Measurements from ENCODE around the gene KLHL15.
"Not testable (repeated sequence)": the region's sequence is repeated elsewhere in the genome, so short reads cannot be mapped to it uniquely, and the experiment has no call there.

Gene KLHL15, protein sequence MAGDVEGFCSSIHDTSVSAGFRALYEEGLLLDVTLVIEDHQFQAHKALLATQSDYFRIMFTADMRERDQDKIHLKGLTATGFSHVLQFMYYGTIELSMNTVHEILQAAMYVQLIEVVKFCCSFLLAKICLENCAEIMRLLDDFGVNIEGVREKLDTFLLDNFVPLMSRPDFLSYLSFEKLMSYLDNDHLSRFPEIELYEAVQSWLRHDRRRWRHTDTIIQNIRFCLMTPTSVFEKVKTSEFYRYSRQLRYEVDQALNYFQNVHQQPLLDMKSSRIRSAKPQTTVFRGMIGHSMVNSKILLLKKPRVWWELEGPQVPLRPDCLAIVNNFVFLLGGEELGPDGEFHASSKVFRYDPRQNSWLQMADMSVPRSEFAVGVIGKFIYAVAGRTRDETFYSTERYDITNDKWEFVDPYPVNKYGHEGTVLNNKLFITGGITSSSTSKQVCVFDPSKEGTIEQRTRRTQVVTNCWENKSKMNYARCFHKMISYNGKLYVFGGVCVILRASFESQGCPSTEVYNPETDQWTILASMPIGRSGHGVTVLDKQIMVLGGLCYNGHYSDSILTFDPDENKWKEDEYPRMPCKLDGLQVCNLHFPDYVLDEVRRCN

GRCh38 chrX:24027086-24027485 is at the start of gene KLHL15:
TSS of gene KLHL15 (minus strand) at chrX:24027186. CDS start at chrX:24006693, 20,493 bp downstream.
- TF ChIP-seq CTCF (IDR thresholded peaks at IDR 0.05; ENCODE audit: low read depth, low read length) = no peak
- peak within 1 kb of the TSS; percentile 63 to 68 for H3K4me3 ChIP-seq (replicated peaks in 1 of 2; ENCODE audit: low read depth in 2 of 2, low read length in 2 of 2)
- DNase-seq (ENCODE audit: low read depth in 2 of 2) = no peak

- DNase-seq (ENCODE audit: low read depth in 2 of 2) = no peak
- H3K4me3 ChIP-seq (replicated peaks in 1 of 2; ENCODE audit: low read depth in 2 of 2, low read length in 2 of 2) = no peak overlapping the region
- no peak for TF ChIP-seq CTCF (IDR thresholded peaks at IDR 0.05; ENCODE audit: low read depth, low read length)
Measured at GRCh38 chrX:24069877-24070276, 42.9 kb upstream of the KLHL15 start.

DNA sequence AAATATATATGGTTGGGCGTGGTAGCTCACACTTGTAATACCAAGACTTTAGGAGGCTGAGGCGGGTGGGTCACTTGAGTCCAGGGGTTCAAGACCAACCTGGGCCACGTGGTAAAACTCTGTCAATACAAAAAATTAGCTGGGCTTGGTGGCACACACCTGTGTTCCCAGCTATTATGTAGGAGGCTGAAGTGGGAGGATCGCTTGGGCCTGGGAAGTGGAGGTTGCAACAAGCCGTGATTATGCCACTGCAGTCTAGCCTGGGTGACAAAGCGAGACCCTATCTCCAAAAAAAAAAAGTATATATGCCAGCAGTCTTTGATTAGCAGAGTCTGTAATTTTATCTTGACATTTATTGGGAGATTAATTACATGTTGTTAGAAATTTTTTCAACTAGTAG is 36.5 kb upstream of the KLHL15 start:
- H3K4me3 ChIP-seq (replicated peaks in 1 of 2; ENCODE audit: low read depth in 2 of 2, low read length in 2 of 2) = no peak overlapping the region
- TF ChIP-seq CTCF (IDR thresholded peaks at IDR 0.05; ENCODE audit: low read depth, low read length) = no peak
- no peak for DNase-seq (ENCODE audit: low read depth in 2 of 2)

DNA sequence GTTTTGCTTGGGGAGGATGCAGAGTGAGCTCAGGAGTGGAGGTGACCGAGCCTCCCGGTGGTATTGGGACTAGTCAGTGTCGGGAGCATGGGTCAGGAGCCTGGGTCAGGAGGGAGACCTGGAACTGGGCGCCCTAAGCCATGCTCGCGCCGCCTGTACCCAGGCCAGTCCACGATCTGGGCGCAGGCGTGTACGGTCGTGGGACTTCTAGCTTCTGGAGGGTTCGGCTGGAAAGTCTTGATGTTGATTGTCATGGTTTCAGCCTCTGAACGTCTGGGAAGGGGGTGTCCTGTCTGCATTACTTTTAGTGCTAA is 28.0 kb upstream of the KLHL15 start:
- no peak for DNase-seq (ENCODE audit: low read depth in 2 of 2)
- H3K4me3 ChIP-seq (replicated peaks in 1 of 2; ENCODE audit: low read depth in 2 of 2, low read length in 2 of 2) = peak overlapping the region in 1 of 2 donors; percentile 79
- no peak for TF ChIP-seq CTCF (IDR thresholded peaks at IDR 0.05; ENCODE audit: low read depth, low read length)

GRCh38 chrX:24054182-24055042 is 27.4 kb upstream of the KLHL15 start, which contains the start of gene EIF2S3:
TSS of gene EIF2S3 (plus strand) at chrX:24054956. CDS start at chrX:24054969, 13 bp downstream.
- peak within 1 kb of the TSS; percentile 39 to 79 for H3K4me3 ChIP-seq (replicated peaks in 1 of 2; ENCODE audit: low read depth in 2 of 2, low read length in 2 of 2)
- peak; percentile 96 to 97 for DNase-seq (ENCODE audit: low read depth in 2 of 2)
- TF ChIP-seq CTCF (IDR thresholded peaks at IDR 0.05; ENCODE audit: low read depth, low read length) = peak; percentile 29

DNA sequence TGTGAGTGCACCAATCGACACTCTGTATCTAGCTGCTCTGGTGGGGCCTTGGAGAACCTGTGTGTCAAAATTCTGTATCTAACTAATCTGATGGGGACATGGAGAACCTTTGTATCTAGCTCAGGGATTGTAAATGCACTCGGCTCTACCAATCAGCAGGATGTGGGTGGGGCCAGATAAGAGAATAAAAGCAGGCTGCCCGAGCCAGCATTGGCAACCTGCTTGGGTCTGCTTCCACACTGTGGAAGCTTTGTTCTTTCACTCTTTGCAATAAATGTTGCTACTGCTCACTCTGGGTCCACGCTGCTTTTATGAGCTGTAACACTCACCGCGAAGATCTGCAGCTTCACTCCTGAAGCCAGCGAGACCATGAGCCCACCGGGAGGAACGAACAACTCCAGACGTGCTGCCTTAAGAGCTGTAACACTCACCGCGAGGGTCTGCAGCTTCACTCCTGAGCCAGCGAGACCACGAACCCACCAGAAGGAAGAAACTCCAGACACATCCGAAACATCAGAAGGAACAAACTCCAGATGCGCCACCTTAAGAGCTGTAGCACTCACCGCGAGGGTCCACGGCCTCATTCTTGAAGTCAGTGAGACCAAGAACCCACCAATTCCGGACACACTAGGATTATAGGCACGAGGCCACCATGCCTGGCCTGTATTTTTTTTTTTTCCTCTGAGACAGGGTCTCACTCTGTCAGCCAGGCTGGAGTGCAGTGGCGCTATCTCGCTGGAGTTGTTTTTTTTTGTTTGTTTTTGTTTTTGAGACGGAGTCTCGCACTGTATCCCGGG is 23.7 kb upstream of the KLHL15 start:
- not testable (repeated sequence) for H3K4me3 ChIP-seq (replicated peaks in 1 of 2; ENCODE audit: low read depth in 2 of 2, low read length in 2 of 2)

DNA sequence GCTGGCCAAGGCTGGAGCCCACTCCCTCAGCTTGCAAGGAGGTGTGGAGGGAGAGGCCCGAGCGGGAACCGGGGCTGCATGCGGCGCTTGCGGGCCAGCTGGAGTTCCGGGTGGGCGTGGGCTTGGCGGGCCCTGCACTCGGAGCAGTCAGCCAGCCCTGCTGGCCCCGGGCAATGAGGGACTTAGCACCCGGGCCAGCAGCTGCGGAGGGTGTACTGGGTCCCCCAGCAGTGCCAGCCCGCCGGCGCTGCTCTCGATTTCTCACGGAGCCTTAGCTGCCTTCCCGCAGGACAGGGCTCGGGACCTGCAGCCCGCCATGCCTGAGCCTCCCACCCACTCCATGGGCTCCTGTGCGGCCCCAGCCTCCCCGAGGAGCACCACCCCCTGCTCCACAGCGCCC is 22.7 kb upstream of the KLHL15 start:
- DNase-seq (ENCODE audit: low read depth in 2 of 2); H3K4me3 ChIP-seq (replicated peaks in 1 of 2; ENCODE audit: low read depth in 2 of 2, low read length in 2 of 2): not testable (repeated sequence)

More for the DNA sequence above, 23.7 kb upstream of the KLHL15 start:
- DNase-seq (ENCODE audit: low read depth in 2 of 2) = not testable (repeated sequence)

DNA sequence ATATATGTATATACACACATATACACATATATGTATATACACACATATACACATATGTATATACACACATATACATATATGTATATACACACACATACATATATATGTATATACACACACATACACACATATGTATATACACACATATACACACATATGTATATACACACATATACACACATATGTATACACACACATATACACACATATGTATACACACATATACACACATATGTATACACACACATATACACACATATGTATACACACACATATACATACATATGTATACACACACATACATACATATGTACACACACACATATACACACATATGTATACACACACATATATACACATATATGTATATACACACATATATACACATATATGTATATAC is 19.1 kb upstream of the KLHL15 start:
- not testable (repeated sequence) for DNase-seq (ENCODE audit: low read depth in 2 of 2); H3K4me3 ChIP-seq (replicated peaks in 1 of 2; ENCODE audit: low read depth in 2 of 2, low read length in 2 of 2)
